Mesendoderm (in vitro differentiated cells): ENCODE data around the gene SPOCK1.

Experiments
- DNase-seq: peaks from one replicate; pipeline ENCODE4 v3.0.0; 2013
- H2AK5ac ChIP-seq: 2 replicates; pipeline ENCODE4 v1.6.1; 2013; ENCODE audit warnings: low read length, inconsistent platforms
- H2BK120ac ChIP-seq: 2 replicates; pipeline ENCODE4 v1.6.1; 2013; ENCODE audit warnings: low read depth, mild to moderate bottlenecking, low read length, moderate library complexity, mixed read lengths
- H2BK15ac ChIP-seq: replicated peaks from 2 replicates; pipeline ENCODE4 v1.6.1; 2013; ENCODE audit warnings: low read depth, mild to moderate bottlenecking, moderate library complexity
- H2BK5ac ChIP-seq: 2 replicates; pipeline ENCODE4 v1.6.1; 2013; ENCODE audit warnings: low read length, inconsistent platforms
- H3K18ac ChIP-seq: 2 replicates; pipeline ENCODE4 v1.6.1; 2013; ENCODE audit warnings: mild to moderate bottlenecking, low read length, mixed read lengths
- H3K23ac ChIP-seq: one replicate; pipeline ENCODE4 v1.6.1; 2013; ENCODE audit warnings: low read length
- H3K27ac ChIP-seq: 2 replicates; pipeline ENCODE4 v1.5.1; 2013; ENCODE audit warnings: low read depth, mild to moderate bottlenecking, inconsistent platforms, low read length, moderate library complexity
- H3K27me3 ChIP-seq: 2 replicates; pipeline ENCODE4 v1.6.1; 2013; ENCODE audit warnings: low read length, control low read depth, mild to moderate bottlenecking, inconsistent platforms; ENCODE audit not compliant: insufficient read depth, poor library complexity
- H3K36me3 ChIP-seq: 2 replicates; pipeline ENCODE4 v1.6.1; 2013; ENCODE audit warnings: low read length, inconsistent platforms; ENCODE audit not compliant: control insufficient read depth, insufficient read depth
- H3K4ac ChIP-seq: one replicate; pipeline ENCODE4 v1.6.1; 2013; ENCODE audit warnings: low read depth, mild to moderate bottlenecking, low read length, moderate library complexity
- H3K4me1 ChIP-seq: 2 replicates; pipeline ENCODE4 v1.6.1; 2013; ENCODE audit warnings: low read depth, low read length, inconsistent platforms; ENCODE audit not compliant: control insufficient read depth
- H3K4me2 ChIP-seq: 2 replicates; pipeline ENCODE4 v1.6.1; 2013; ENCODE audit warnings: low read length
- H3K4me3 ChIP-seq: 2 replicates; pipeline ENCODE4 v1.5.1; 2013; ENCODE audit warnings: mild to moderate bottlenecking, low read length
- H3K56ac ChIP-seq: one replicate; pipeline ENCODE4 v1.6.1; 2013; ENCODE audit warnings: low read length
- H3K79me1 ChIP-seq: 2 replicates; pipeline ENCODE4 v1.6.1; 2013; ENCODE audit warnings: low read length, inconsistent platforms
- H3K79me2 ChIP-seq: 2 replicates; pipeline ENCODE4 v1.6.1; 2013; ENCODE audit warnings: mild to moderate bottlenecking, low read length; ENCODE audit not compliant: control insufficient read depth, insufficient read depth
- H3K9ac ChIP-seq: 2 replicates; pipeline ENCODE4 v1.6.1; 2013; ENCODE audit warnings: low read length, inconsistent platforms
- H4K5ac ChIP-seq: one replicate; pipeline ENCODE4 v1.6.1; 2013; ENCODE audit warnings: low read length
- H4K8ac ChIP-seq: one replicate; pipeline ENCODE4 v1.6.1; 2013; ENCODE audit warnings: low read depth, mild to moderate bottlenecking, control low read depth, low read length, moderate library complexity
- WGBS: extraction: QIAGEN DNeasy Blood & Tissue Kit; methylation state at CpG from one replicate; pipeline ENCODE4 v1.1.7; 2013; ENCODE audit warnings: low lambda C conversion rate, missing lambda C conversion rate; ENCODE audit not compliant: insufficient coverage; ENCODE audit errors: extremely low coverage; 5-methylcytosine and 5-hydroxymethylcytosine counted together

The SPOCK1 gene

GRCh38 chr5:137205231-137206027 lies 293.7 kb downstream of the SPOCK1 start:
- Histone ChIP-seq H2BK120ac (no peak overlapping the region), H3K56ac (no peak overlapping the region), H3K4me2 (no peak overlapping the region), H3K4ac (no peak overlapping the region), H3K79me2 (no peaks in the 10 kb centered on the region), H3K4me1 (peaks cover 6% of the 10 kb centered on the region), H3K9ac (no peak overlapping the region), H4K5ac (no peak overlapping the region), H3K4me3 (no peak overlapping the region), H4K8ac (no peak overlapping the region), H2BK15ac (no peak overlapping the region), H3K27me3 (no peaks in the 10 kb centered on the region), H3K79me1 (no peaks in the 10 kb centered on the region), H3K27ac (no peak overlapping the region), H3K23ac (no peak overlapping the region), H2AK5ac (no peak overlapping the region), H3K36me3 (no peaks in the 10 kb centered on the region), H2BK5ac (no peak overlapping the region), H3K18ac (no peak overlapping the region)
- no CpG with 5 or more reads among the region's 6 CpGs for WGBS
- no peak for DNase-seq

GRCh38 chr5:137203011-137203632 lies 296.0 kb downstream of the SPOCK1 start:
- Histone ChIP-seq H3K4me1 (peaks cover 6% of the 10 kb centered on the region), H3K4ac (no peak overlapping the region), H3K18ac (no peak overlapping the region), H3K4me2 (no peak overlapping the region), H3K4me3 (no peak overlapping the region), H2BK15ac (no peak overlapping the region), H3K79me1 (no peaks in the 10 kb centered on the region), H4K5ac (no peak overlapping the region), H3K56ac (no peak overlapping the region), H3K23ac (no peak overlapping the region), H2BK5ac (no peak overlapping the region), H4K8ac (no peak overlapping the region), H3K27me3 (no peaks in the 10 kb centered on the region), H3K27ac (no peak overlapping the region), H3K9ac (no peak overlapping the region), H3K79me2 (no peaks in the 10 kb centered on the region), H2BK120ac (no peak overlapping the region), H3K36me3 (no peaks in the 10 kb centered on the region), H2AK5ac (no peak overlapping the region)
- no peak for DNase-seq
- WGBS = no CpG with 5 or more reads among the region's 4 CpGs

- H3K79me1 ChIP-seq = no peaks in the 10 kb centered on the region
These were observed 297.2 kb downstream of the SPOCK1 start for GRCh38 chr5:137201876-137202275.

GRCh38 chr5:137200906-137201700 lies 298.0 kb downstream of the SPOCK1 start:
- WGBS = no CpG with 5 or more reads among the region's 5 CpGs
- H3K36me3 ChIP-seq = no peaks in the 10 kb centered on the region
- H3K18ac ChIP-seq = no peak overlapping the region
- no peak overlapping the region for H3K4ac ChIP-seq
- no peak overlapping the region for H3K56ac ChIP-seq
- no peak overlapping the region for H4K8ac ChIP-seq
- no peak overlapping the region for H3K27ac ChIP-seq
- H3K4me3 ChIP-seq = no peak overlapping the region
- no peaks in the 10 kb centered on the region for H3K79me2 ChIP-seq
- no peak overlapping the region for H2AK5ac ChIP-seq
- H2BK120ac ChIP-seq = no peak overlapping the region
- H3K4me1 ChIP-seq = peaks cover 6% of the 10 kb centered on the region
- no peak overlapping the region for H4K5ac ChIP-seq
- no peak overlapping the region for H3K4me2 ChIP-seq
- DNase-seq = no peak
- no peaks in the 10 kb centered on the region for H3K79me1 ChIP-seq
- no peak overlapping the region for H3K9ac ChIP-seq
- no peak overlapping the region for H2BK5ac ChIP-seq
- H3K23ac ChIP-seq = no peak overlapping the region
- no peak overlapping the region for H2BK15ac ChIP-seq
- no peaks in the 10 kb centered on the region for H3K27me3 ChIP-seq

More at GRCh38 chr5:137201876-137202275, 297.2 kb downstream of the SPOCK1 start:
- peak; percentile 58 for DNase-seq
- H3K4me3 ChIP-seq = no peak overlapping the region
- no peak overlapping the region for H3K4ac ChIP-seq
- no peak overlapping the region for H2BK5ac ChIP-seq
- peaks cover 6% of the 10 kb centered on the region for H3K4me1 ChIP-seq
- no peak overlapping the region for H3K23ac ChIP-seq
- H3K79me2 ChIP-seq = no peaks in the 10 kb centered on the region
- no peak overlapping the region for H3K18ac ChIP-seq
- no peaks in the 10 kb centered on the region for H3K36me3 ChIP-seq
- no peak overlapping the region for H4K5ac ChIP-seq
- H3K9ac ChIP-seq = no peak overlapping the region
- no peaks in the 10 kb centered on the region for H3K27me3 ChIP-seq
- H2AK5ac ChIP-seq = no peak overlapping the region
- H3K4me2 ChIP-seq = no peak overlapping the region
- no peak overlapping the region for H2BK15ac ChIP-seq
- H3K27ac ChIP-seq = no peak overlapping the region
- H3K56ac ChIP-seq = no peak overlapping the region
- no peak overlapping the region for H2BK120ac ChIP-seq
- no peak overlapping the region for H4K8ac ChIP-seq
- no CpG with 5 or more reads among the region's 3 CpGs for WGBS

- H4K8ac ChIP-seq = no peak overlapping the region
- no peak overlapping the region for H3K4me2 ChIP-seq
- H3K4ac ChIP-seq = no peak overlapping the region
- no peak overlapping the region for H4K5ac ChIP-seq
- no peak overlapping the region for H3K4me3 ChIP-seq
- no peak overlapping the region for H3K56ac ChIP-seq
- no peak overlapping the region for H3K27ac ChIP-seq
- no peak overlapping the region for H2BK120ac ChIP-seq
- peak; percentile 62 for DNase-seq
- no peak overlapping the region for H2BK5ac ChIP-seq
- H3K27me3 ChIP-seq = no peaks in the 10 kb centered on the region
- H3K36me3 ChIP-seq = no peaks in the 10 kb centered on the region
- no peak overlapping the region for H3K18ac ChIP-seq
- no peaks in the 10 kb centered on the region for H3K79me1 ChIP-seq
- H3K23ac ChIP-seq = no peak overlapping the region
- H3K79me2 ChIP-seq = no peaks in the 10 kb centered on the region
- no peak overlapping the region for H3K9ac ChIP-seq
- no peak overlapping the region for H2AK5ac ChIP-seq
- H3K4me1 ChIP-seq = peaks cover 6% of the 10 kb centered on the region
- no CpG with 5 or more reads among the region's 3 CpGs for WGBS
- H2BK15ac ChIP-seq = no peak overlapping the region
These were observed 299.2 kb downstream of the SPOCK1 start for GRCh38 chr5:137199966-137200365.
